HG03196 (cell line): ENCODE measurements around the gene SDC1.

Experiments used
- ATAC-seq: cut with Tn5 transposase; IDR thresholded peaks from one replicate; pipeline ENCODE4 v1.9.1; 2021; ENCODE audit not compliant: unreplicated experiment

SDC1 gene

DNA sequence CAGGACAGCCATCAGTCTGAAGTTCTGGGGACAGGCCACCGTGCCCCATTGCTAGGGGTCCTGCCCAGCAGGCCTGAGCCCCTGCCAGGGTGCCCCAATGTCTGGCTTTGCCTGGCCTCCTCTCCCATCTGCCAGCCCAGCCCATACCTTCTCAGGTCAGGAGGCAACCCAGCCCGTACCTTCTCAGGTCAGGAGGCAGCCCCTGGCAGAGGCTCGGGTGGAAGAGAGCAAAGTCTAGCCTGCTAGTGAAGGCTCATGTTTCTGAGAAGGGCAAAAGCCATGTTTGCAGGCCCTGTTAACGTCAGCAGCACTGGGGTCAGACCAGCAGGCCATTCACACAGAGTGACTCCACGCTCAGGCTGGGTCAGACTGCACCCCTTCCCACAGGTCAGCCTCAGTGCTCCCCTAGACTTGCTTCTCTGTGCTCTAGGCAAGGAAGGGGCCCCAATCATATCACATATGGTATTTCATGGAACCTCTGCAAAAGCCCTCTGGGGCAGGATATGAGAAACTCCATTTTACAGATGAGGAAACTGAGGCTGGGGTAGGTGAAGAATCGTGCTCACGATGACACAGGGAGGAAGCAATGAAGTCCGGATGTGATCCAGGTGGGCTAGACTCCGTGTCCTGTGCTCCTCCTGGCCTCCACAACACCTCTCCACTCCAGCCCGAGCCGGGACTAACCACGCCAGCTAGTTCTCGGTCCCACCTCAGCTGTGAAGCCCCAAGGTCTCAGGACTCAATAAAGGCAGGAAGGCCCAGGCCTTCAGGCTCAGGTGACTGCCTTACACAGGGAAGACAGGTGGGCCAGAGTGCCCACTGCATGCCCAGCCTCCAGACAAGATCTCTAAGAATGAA, 9.5 kb downstream of the SDC1 start:
- no peak for ATAC-seq

DNA sequence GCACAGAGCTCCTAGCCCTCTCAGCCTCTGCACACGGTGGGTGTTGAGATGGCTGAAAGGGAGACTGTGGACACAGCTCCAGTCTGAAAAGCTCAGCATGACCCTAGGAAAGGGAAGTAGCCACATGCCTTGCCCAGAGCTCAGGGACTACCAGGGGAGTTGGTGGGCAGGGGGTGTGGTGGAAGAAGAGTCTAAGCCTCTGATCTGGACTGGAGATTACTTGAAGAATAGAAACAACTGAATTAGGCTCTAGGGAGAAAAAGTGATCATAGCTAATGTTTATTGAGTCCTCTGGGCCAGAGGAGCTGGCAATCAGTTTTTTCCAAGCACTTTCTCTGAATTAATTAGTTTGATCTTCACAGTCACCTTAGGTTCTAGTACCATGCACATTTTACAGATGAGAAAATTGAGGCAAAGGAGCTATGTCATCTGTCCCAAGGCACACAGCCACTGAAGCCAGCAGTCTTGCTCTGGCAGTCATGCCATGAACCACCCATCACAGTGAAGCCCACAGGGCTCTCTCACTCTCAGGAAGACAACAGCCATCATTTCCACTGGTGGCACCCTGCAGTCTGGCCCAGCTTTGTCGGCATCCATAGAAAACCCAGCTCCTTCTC, 10.3 kb downstream of the SDC1 start:
- no peak for ATAC-seq

DNA sequence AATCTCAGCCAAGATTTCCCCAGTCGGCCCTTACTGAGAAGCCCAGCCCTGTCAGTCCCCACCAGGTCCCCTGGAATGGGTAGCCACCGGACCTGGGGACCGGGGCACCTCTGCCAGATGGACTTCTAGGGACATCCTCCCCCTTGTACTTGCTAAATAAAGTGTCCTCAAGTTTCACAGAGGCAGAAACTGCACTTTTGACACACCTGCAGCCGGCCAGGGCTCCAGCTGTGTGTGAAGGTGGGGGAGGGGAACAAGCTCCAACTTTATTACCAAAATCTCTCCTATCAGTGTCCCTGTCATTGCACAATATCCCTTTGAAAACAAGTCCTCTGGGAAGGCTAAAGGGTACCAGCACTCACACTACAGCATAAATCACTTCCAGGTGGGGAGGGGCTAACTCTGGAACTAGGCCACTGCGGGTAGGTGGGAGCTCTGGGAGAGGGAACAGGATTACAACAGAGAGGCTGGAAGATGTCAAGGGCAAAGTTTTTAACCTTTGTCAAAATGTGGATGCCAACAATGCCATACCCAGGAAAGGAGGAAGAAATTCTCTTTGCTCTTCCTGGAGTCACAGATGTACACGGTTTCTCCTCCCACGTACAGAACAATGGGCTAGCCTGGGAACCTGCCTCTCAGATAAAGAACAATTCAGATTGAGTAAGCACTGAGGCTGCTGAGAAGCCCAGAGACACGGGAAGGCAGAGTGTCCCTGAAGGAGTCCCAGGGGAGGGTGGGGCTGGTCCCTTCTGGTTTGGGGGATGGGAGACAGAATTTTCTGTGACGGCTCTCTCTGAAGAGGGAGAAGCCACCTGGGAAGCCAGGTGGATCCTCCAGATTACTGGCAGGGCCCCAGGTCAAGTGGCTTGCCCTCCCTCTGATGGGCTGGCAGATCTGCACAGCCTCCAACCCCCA, 11.0 kb downstream of the SDC1 start:
- no peak for ATAC-seq

DNA sequence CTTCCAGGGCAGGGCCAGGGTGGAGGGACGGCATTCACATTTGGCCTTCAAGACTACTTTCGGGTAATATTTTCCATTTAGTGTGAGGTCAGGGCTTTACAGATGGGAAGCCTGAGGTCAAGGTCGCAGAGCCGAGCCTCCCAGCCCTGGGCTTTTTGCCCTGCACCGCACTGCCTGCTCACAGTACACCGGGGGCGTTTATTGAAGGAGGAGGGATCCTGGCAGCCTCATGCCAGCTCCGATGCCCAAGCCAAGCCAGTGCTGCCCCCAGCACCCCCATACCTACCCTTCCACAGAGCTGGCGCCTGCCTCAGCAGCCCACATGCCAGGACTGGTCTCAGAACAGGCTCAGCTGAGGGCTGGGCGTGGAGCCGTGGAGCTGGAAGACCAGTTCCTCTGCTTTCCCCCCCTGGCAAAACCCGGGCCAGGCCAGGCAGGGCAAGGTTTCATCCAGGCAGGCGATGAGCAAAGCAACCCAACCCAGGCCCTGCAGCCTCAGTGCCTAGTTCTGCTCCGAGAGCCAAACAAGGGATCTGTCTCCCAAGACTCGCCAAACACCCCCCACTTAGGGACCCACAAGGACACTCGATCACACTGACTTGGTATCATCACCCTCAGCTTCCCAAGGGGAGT, 11.9 kb downstream of the SDC1 start:
- no peak for ATAC-seq

DNA sequence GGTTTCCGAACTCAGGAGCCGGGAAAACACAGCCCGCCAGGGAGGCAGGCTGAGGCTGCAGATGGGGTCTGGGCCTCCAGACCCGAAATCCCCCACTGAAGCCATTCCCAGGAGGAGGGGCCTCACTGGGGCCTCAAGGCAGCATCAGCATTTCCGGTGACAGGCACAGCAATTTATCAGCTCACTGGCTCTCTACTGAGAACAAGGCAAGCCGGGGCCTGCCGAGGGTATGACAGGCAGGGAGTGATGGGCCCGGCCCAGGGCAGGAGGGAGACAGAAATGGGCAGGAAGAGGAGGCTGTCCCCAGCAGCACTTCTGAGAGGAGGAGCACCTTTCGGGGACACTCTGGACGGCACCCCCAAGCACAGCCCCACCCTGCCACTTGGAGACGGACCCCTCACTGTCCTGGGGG, 12.5 kb downstream of the SDC1 start:
- no peak for ATAC-seq

DNA sequence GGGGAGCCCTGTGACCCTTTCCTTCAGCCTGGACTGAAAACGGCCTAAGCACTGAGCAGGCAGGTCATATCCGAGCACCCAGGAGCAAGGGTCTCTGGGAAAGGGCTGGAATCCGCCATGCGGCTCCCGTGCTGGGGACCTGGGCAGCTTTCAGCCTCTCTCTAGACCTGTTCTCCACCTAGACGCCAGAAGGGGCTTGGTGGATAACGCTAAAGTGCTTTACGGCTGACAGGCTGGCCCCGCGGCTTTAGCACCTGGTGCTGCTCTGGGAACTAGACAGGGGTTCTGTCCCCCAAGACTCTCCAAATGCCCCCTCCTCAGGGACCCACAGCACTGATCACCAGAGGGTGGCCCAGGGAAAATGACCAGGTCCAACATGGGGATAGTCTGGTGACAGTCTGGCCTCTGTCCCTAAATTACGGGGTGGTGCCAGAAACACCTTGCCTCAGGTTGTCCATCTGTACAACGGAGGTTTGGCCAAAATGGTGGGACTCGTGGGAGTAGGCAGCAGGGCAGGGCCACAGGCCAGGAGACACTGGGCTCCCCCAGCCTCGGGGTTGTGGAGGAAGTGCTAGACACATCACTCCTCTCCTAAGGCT, 13.0 kb downstream of the SDC1 start:
- ATAC-seq, result no peak

DNA sequence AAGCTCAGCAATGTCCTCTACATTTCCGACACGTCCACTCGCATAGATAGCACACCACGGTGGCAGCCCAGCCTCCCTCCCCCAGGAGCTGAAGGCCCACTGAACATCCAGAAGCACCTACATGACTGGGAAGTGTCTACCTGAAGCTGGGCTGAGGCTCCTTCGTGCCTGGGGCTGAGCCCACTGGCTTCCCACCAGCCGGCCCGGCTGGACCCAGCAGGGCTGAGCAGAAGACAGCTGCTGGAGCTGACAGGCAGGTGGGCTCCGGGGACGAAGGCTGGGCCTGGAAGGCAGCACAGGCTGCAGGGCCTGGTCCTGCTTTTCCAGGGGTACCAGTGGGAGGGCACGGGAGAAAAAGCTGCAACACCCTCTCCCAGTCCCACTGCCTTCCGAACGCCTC, 13.5 kb downstream of the SDC1 start:
- no peak for ATAC-seq

DNA sequence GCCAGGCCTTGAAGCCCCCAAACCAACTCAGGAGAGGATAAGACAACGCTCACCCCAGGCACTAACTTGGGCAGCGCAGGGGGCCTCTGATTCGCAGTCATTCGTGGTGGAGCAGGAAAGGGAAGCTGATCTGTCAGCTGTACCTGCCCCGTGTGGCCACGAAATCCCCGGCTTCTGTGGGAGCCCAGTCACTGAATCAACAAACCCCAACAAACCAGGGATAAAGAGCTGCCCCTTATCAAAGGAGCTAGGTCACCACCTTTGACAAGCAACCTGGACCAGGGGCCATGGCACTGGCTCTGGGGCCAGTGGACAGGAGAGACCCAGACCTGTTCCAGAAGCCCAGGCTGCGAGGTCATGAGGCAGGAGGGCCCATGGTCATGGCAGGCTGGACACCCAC, 14.5 kb downstream of the SDC1 start:
- ATAC-seq, result no peak

DNA sequence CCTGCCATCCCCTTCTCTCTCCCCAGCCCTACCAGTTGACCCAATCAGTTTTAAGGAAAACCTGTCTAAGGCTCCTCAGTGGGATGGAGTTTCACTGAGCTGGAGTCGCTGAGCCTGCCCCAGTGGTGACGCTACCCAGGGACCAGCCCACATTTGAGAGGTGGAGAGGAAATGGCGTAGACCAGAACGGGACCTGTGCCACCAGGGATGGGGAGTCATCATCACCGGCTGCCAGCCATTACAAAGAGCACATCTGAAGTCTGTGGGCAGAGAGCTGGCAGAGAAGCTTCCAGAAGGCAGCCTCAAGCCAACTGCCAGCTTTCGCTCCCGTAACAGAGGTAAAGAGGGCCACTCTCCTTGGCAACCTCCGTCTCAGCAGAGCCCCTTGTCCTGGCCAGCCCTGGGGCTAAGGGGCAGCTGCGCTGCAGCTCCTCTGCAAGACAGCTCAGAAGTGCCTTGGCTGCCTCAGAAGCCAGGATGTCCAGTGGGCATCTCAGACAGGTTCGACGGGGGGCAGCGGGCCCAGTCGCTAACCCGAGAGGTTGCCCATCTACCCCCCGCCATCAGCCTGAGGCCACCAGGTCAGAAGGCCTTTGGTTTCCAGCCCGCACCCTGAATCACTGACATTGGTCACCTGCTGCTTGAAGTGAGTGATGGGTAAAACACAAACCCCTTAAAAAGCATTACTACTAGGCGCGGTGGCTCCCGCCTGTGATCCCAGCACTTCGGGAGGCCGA, 15.4 kb downstream of the SDC1 start:
- no peak for ATAC-seq

DNA sequence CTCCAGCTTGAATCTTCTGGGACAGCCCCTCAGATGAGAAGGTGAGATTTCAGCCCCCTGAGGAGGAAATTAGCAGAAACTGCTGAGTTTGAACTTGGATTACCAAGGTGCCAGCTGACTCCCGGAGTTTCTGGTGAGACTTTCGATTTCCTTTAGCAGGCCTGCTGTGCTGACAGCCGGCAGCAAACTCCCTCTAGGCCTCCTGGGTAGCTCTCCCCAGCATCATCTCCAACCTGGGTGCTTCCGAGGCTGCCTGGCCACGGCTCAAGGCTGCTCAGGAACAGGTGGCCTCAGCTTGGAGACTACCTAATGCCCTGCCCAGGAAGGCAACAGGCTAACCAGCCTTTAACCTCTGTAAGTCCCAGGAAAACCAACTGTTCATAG, 16.5 kb downstream of the SDC1 start:
- no peak for ATAC-seq

DNA sequence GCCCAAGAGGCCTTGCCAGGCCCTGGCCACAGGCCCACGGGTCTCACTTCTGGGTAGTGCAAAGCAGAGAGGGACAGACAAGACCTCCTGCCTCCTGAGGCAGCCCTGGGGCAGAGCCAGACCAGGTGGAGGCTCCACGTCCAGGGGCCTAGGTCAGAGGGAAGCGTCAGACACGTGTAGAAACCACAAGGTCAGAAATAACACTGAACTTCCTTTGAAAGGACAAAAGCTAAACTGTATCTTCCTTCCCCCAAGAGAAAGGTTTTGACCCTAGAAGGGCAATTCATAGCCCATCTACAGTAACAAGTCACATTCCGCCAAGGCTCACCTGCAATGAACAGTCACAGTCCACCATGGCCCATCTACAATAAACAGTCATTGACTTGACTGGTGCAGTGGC, 17.9 kb downstream of the SDC1 start:
- ATAC-seq, result no peak

DNA sequence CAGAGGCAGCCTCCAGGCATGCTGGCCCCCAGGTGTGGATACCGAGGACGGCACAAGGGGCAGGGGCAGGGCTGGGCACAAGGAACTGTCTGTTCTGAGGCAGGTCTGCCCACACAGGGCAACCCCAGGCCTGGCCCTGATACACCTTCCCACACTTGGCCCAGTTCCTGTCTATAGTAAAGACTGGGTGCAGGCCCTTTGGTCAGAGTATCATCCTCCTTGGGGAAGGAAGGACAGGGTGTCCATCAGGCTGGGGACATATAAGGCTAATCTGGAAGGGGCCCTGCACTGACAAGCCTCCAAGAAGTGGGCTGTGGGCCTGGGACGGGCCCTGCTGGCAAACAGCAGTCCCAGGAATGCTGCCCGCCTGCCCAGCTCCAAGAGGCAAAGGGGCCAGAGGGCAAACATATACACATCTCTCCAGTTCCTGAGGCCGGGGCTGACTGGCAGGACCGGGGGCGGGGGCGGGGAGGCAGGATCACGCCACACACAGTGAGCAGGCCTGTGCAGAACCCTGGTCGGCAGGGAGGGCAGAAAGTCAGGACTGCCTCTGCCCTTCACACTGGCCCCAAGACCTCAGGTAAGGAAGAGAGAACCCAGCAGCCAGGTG, 18.9 kb downstream of the SDC1 start:
- ATAC-seq, result no peak

DNA sequence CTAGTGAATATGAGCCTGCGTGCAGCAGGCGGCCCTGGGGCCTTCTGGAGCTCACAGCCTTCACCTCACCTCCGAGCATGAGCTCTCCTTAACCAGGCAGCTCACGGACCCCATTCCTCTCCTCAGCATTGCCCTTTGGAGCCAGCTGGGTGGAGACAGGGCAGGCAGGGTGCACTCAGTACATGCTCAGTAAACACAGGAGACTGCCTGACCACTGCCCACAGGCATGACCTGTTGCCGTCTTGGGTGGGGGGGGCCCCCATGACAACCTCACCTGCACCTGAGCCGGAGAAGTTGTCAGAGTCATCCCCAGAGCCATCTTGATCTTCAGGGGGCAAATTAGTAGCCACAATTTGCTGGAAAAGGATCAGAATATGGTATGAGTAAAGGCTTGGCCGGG, 19.9 kb downstream of the SDC1 start:
- ATAC-seq, result no peak

DNA sequence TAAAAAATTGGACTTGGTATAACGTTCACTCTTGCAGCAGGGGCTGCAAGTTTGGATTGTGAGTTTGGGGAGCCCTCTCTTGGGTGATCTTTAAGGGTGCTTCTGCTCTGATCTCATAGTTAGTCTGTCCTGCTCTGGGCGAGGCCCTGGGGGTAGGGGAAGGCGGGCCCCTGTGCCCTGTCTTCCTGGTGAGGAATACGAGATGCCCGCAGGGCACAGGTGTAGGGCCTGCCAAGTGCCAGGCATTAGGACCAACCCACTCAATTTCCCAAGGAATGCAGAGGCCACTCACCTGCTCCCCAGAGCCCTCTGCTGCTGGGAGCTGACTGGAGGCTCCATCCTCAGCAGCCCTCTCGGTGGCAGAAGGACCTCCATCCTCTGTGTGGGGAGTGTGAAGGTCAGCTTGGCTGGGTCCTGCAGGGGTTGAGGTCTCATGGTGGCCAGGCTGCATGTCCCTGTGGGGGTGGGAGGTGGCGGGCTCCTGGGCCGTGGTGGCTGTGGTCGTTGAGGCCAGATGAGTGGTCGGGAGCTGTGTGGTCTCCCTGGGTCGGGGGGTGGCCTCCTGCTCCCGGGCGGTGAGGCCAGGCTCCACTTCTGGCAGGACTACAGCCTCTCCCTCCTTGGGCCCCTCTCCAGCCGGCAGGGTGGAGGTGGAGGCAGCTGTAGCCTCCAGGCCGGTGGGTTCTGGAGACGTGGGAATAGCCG, 21.3 kb downstream of the SDC1 start:
- no peak for ATAC-seq

DNA sequence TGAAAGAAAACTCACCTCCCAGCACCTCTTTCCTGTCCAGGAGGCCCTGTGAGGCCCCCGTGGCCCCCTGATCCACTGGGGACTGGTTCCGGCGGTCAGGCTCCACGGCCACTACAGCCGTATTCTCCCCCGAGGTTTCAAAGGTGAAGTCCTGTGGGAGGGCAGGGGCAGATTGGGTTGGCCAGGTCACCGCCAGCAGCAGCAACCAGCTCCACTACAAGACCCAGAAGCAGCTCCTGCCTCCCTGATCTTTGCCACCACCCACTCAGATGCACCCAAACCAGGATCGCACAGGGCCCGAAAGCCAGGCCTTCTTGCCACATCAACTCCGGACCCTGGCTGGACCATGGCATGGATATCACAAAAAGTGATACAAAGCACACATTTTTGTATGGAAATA, 21.9 kb downstream of the SDC1 start:
- no peak for ATAC-seq

DNA sequence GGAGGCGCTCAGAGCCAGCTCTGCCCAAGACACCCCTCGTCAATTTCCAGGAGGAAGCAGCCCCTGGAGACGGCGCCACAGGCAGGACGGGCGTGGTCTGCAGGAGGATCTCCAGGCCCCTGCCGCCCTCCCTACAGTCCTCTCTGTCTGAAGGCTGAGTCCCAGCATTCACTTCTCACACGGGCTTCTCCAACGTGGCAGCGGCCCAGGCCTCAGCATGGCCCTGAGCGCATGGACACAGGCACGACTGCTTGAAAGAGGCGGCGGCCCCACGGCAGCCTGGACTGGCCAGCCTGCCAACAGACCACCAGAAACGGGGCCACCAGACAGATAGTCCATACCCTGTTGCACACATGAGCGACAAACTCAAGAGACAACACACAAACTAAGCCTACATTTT, 23.3 kb downstream of the SDC1 start:
- ATAC-seq, result no peak

DNA sequence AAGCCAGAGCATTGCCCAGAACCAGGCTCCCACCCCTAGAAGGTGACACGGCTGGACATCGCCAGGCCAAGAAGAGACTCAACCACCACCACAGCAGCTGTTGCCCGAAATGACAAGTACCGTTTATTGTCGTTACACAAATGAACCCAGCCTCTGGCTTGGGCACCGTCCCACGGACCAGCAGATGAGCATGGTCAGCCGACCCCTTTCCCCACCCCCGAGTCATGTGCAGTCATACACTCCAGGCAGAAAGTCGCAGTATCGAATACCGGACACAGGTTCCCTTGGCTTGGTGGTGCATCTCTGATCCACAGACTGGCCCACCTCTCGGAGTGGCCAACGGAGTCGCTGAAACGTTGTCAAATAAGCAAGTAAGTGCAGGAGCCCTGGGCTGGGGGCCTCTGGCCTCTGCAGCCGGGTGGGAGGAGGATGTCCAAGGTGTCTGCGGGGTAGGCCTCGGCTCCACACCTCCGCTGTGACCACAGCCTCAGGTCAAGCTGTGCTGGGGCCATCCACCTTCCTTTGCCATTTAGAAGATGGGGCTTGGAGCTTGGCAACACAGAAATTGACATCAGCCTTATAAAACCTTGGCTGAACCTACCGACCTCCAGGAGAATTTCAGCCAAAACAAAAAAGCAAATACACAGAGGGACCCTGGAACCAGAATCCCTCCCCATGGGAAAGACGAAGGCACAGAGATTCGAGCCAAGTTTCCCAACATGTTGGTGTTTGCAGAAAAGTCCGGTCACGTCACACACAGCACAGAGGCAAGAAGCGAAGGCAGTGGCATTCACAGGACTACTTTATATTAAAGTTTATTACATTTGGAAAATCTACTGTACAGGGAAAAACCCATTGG, 24.0 kb downstream of the SDC1 start:
- ATAC-seq, result no peak

DNA sequence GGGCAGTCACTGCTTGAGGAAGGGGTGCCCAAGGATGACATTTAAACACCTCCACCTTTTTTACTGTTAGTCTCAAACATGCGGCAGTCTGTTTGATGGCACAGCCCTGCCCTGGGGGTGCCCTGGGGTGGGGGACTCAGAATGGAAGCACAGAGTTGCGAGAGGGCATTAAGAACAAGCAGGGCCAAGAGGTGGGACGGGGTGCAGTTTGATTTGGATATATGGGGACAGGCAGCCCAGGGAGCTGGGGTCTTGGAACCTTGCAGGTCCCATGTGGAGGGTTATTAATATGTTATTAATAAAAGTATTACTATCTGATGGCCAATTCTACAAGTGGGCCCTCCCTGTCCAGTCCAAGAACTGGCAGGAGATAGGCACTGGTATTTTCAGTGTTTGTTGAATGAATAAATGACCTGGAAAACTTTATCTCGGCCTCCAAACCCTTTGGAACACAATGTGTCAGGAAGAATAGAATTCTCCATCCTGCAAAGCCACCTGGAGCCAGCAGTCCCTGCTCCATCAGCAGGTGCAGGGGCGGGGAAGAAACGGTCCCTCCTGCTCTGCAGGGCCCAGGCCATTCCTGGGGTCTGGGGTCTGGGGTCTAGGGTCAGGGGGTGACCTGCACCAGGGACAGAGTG, 25.2 kb downstream of the SDC1 start:
- no peak for ATAC-seq
